Jurkat, Clone E6-1 (cell line): ENCODE data around the gene SURF4. TPM values are rescaled to one million over a fixed set of nuclear protein-coding genes. Genes with fewer than 3 reads are reported as not detected.

Source experiments
- DNase-seq: peaks from one replicate; pipeline ENCODE4 v3.0.0-alpha.2; 2011; ENCODE audit warnings: low read depth, low spot score
- H3K4me3 ChIP-seq: 2 replicates; pipeline ENCODE4 v1.5.1; 2011; ENCODE audit warnings: mild to moderate bottlenecking, low read length, control low read depth, moderate library complexity
- polyA plus RNA-seq: library from polyadenylated mRNA; unstranded; fragments of >200 nt; gene quantifications from one replicate; pipeline ENCODE4 v1.2.1, GENCODE V29; 2012; ENCODE audit warnings: missing spikeins; ENCODE audit not compliant: insufficient read length, insufficient read depth

SURF4 gene
- polyA plus RNA-seq: 156 TPM

DNA sequence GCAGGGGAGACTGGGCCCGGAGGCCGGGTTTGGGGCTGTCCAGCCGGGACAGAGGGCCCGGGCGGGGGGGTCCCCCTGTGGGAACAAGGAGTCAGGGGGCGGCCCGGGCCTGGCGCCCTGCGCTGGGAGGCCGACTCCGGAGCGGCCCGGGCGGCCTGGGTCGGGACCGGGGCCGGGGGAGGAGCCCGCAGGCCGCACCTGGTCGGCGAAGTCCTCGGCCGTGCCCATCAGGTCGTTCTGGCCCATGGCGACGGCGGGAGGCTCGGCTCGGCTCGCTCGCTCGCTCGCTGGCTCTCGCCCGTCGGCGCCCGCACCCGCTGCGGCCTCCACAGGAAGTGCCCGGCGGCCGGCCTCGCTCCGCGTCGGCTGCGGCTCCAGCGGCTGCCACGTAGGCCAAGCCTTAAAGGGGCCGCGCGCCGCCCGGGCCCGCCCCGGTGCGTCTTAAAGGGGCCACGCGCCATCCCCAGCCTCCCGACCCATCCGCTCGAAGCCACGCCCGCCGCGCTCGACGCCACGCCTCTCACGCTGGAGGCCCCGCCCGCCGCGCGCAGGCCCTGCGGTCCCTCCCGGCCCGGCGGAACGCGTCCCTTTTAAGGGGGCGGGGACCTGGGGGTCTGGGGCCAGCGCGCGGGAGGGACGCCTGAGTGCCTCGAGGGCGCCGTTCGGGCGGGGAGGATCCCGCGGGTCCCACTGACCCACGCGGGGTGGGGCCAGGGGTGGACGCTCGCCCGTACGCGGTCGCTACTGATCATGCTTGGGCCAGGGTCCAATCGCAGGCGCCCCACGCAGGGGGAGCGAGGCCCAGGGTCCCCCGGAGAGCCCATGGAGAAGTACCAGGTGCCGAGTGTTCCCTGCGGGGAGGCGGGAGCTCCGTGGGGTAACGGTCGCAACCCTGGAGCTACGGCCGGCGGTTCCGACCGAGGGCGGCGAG lies at the start of gene SURF4, which contains the start of gene STKLD1:
TSS of gene SURF4 (minus strand) at position 337 of the 931 bp plus-strand sequence. CDS start at position 246, 91 bp downstream.
TSS of gene STKLD1 (plus strand) at position 643 of the 931 bp plus-strand sequence. CDS start at position 751, 108 bp downstream.
- peak; percentile 89 for DNase-seq
- H3K4me3 ChIP-seq: peak within 1 kb of the TSS; percentile 77

DNA sequence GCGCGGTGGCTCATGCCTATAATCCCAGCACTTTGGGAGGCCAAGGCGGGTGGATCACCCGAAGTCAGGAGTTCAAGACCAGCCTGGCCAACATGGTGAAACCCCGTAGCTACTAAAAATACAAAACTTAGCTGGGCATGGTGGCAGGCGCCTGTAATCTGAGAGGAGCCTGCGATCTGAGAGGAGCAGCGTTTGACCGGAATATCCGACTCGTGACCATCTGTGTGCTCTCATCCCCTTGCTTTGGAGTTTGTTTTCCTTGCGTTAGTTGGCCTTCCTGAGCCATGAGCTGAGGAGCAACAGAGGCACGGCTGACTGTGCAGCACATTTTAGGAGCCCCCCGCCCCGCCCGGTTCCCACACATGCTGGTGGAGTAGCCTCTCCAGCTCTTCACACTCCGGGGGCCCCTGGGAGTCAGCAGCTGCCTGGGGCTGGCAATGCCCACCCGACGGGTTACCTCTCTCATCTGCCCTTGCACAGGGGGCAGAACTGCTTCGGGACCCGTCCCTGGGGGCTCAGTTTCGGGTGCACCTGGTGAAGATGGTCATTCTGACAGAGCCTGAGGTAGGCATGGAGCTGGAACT lies 49.3 kb upstream of the SURF4 start:
- no peak overlapping the region for H3K4me3 ChIP-seq
- no peak for DNase-seq

GRCh38 chr9:133424187-133424586 lies 48.3 kb upstream of the SURF4 start:
- H3K4me3 ChIP-seq: no peak overlapping the region
- DNase-seq: no peak

DNA sequence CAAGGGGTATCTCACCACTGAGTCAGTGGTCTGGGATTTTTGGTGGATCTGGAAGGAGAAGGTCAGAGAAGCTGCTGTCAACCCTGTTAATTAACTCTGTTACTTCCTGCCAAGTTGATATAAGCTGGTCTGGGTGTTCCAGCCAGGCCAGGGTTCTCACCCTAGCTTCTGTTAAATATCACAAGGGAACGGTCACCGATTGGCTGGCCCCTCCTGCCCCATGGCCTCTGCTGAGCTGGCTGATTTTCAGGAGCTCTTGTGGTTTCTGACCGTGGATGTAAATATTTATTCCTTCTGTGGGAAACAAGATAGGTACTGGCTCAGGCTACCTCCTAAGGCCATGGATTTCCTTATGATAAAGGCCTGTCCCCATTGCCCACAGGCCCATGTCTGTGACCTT lies 47.4 kb upstream of the SURF4 start:
- no peak for DNase-seq
- no peak overlapping the region for H3K4me3 ChIP-seq

DNA sequence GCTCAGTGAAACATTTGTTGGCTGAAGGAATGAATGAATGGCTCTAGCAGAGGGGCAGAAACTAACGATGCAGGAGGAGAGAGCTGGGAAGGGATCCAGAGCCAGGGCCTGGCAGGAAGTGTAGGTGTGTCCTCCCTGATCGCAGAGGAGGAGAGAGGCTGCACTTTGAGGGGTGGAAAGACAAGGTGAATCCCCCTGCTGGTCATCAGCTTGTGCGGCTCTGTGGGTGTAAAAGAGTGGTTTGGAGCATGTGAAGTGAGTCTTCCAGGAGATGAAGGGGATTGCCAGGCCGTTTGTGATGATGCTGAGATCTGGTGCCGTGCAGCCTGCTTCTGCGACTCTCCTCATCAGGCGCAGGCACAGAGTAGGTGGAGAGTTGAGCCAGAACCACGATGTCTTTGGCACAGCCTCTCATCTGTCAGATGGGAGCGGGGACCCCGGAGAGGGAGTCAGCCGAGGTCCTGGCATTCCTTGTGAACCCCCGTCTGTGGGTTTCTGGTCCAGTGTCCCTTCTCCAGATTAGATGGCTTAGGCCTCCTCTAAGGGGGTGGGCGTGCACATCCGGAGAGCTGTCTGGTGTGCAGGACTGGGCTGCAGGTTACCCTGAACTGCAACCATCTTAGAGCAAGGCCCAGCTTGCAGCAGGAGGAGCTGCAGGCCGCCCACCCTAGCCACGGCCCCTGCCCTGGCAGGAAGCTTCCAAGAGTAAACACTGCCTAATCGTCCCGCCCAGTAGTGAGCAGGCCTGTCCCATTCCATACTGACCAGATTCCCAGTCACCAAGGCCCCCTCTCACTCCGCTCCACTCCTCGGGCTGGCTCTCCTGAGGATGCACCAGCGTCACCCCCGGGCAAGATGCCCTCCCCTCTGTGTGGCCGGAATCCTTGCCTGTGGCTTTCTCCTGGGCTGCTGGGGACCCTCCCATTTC lies 46.0 kb upstream of the SURF4 start, which contains the start of gene ADAMTS13:
TSS of gene ADAMTS13 (plus strand) at position 753 of the 928 bp plus-strand sequence. CDS start at position 830, 77 bp downstream.
- H3K4me3 ChIP-seq: no peak within 1 kb of the TSS
- peak; percentile 63 for DNase-seq

- no peak overlapping the region for H3K4me3 ChIP-seq
These were observed 44.5 kb upstream of the SURF4 start for GRCh38 chr9:133420392-133420827.

GRCh38 chr9:133419005-133419404 lies 43.1 kb upstream of the SURF4 start:
- H3K4me3 ChIP-seq: peak overlapping the region; percentile 92
- no peak for DNase-seq

More at GRCh38 chr9:133420392-133420827, 44.5 kb upstream of the SURF4 start:
- peak; percentile 47 for DNase-seq

- H3K4me3 ChIP-seq: peak within 1 kb of the TSS; percentile 92
- peak; percentile 89 for DNase-seq
These were observed 41.9 kb upstream of the SURF4 start, which contains the start of gene REXO4 for GRCh38 chr9:133417541-133418461. Gene REXO4, minus strand, starts transcription at chr9:133418010. Its CDS starts 166 bp downstream, at chr9:133417844.

GRCh38 chr9:133415170-133415569 lies 39.3 kb upstream of the SURF4 start:
- no peak for DNase-seq
- H3K4me3 ChIP-seq: no peak overlapping the region

- DNase-seq: no peak
- no peak overlapping the region for H3K4me3 ChIP-seq
These were observed 32.2 kb upstream of the SURF4 start for GRCh38 chr9:133408042-133408441.

DNA sequence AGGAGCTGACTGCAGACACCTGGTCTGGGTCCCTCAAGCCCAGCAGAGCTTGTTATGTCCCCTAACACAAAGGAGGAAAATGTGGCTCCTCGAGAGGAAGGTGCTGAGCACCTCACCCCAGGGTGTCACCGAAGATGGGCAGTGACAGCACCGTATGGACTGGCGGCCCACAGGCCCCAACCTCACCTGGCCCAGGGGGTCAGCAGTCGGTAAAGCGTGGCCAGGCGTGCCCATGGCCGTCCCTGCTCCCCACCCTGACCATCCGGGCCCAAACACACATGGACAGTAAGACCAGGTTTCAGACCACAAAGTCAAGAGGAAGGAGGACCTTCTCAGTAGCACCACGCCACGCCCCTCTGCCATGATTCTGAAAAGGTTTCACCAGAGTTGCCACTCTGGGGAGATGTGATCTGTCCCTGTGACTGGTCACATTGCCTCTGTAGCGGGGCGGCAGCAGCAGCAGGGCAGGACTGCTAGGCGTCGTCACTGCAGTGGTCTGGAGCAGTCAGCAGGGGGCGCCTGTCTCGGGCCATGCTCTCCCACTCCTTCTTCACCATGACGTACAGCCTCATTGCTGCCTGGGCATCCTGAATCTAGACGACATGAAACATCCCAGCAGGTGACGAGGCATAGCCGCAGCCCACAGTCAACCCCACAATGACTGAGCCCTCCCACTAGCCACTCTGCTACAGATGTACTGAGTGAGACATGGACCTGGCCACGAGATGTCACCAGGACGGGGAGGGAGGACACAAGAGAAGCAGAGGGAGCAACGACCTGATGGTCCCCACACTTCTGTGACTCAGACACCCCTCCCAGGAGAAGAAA lies 30.8 kb upstream of the SURF4 start:
- DNase-seq: peak; percentile 80

DNA sequence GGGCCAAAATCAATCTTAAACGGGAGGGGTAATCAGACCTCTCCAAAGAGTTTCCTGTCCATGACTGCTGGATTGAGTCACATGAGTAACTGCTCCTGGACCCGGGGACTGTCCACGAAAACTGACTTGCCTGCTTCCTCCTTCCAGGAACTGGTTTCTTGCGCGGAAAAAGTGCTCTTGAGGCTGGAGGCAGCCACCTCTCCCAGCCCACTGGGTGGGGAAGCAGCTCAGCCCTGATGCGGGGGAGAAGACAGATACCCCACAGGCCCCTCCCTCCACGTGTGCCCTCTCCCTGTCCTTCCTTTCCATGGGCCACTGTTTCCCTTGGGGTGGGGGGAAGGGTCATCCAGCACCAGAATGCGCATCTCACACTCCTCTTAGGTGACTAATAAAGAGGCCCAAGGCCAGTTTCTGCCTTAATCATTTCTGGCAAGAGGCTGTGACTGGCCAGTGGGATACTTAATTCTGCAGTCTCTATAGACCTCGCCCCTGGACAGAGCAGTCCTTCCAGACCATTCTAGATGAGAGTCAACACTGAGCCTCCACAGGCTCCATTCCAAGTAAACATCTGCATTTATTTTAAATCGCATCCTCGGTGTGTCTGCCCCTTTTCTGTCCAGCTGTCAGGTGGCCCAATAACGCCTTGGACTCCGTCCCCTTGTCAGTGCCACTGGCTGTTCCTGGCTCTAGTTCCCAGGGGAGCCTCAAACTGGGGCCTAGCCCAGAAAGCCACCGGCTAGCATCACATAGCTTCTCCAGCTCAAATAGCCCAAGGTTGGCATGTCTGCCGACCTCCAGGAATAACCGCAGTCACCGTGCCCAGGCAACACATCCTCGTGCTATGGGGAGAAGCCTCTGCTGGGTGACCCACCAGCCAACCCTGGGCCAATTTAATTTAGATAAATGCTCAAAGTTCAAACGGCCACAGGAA lies 29.9 kb upstream of the SURF4 start:
- DNase-seq: no peak
- no peak overlapping the region for H3K4me3 ChIP-seq

More for the DNA sequence above, 30.8 kb upstream of the SURF4 start:
- no peak overlapping the region for H3K4me3 ChIP-seq

- no peak for DNase-seq
These were observed 28.7 kb upstream of the SURF4 start for GRCh38 chr9:133404454-133405002.

GRCh38 chr9:133403766-133404453 lies 28.1 kb upstream of the SURF4 start:
- DNase-seq: no peak
- H3K4me3 ChIP-seq: no peak overlapping the region

More at GRCh38 chr9:133404454-133405002, 28.7 kb upstream of the SURF4 start:
- H3K4me3 ChIP-seq: no peak overlapping the region

DNA sequence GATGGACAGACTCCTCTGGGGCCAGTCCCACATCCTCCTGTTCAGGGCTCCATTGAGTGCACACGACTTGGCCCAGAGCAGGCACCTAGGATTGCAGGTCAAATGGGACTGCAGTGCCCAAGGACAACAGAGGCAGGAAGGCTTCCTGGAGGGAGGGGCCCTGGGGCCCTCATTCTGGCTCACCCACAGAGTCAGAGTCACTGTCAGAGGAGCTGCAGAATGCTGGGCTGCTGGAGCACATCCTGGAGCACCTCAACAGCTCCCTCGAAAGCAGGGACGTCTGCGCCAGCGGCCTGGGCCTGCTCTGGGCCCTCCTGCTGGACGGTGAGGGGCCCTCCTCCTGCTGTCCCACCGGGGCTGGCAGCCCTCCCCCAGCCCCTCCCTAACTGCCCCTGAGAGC lies 26.8 kb upstream of the SURF4 start:
- DNase-seq: no peak
- no peak overlapping the region for H3K4me3 ChIP-seq
